Natural killer cell (primary cell): Measurements from ENCODE around the gene SET. TPM values are rescaled to one million over a fixed set of nuclear protein-coding genes. Genes with fewer than 3 reads are reported as not detected.
A peak's percentile ranks its signal among the peaks of the same experiment; 100 is the strongest.

Experiments used
- ATAC-seq, 3 donors: fragments of 150-1000 bp in 2 of 3; fragments of 200-7000 bp in 1 of 3; cut with Tn5 transposase; 1 replicate in 1 of 3; 2 replicates in 2 of 3; pipeline ENCODE4 v1.10.0; 2021; ENCODE audit warnings: mild to moderate bottlenecking in 2 of 3, moderate library complexity in 2 of 3
- DNase-seq, 2 donors: peaks; one replicate each; pipeline versions ENCODE4 v3.0.0 to v3.0.0-alpha.2; 2013 to 2021; ENCODE audit warnings: mixed read lengths in 1 of 2
- H3K27ac ChIP-seq: one replicate; pipeline ENCODE4 v1.5.1; 2013; ENCODE audit warnings: mild to moderate bottlenecking, low read length
- H3K27me3 ChIP-seq: one replicate; pipeline ENCODE4 v1.6.1; 2013; ENCODE audit warnings: low read length; ENCODE audit not compliant: control insufficient read depth, insufficient read depth
- H3K36me3 ChIP-seq: one replicate; pipeline ENCODE4 v1.6.1; 2013; ENCODE audit warnings: low read length; ENCODE audit not compliant: control insufficient read depth, insufficient read depth
- H3K4me1 ChIP-seq: one replicate; pipeline ENCODE4 v1.6.1; 2013; ENCODE audit warnings: low read length; ENCODE audit not compliant: control insufficient read depth, insufficient read depth
- H3K4me3 ChIP-seq: one replicate; pipeline ENCODE4 v1.5.1; 2013; ENCODE audit warnings: low read length
- H3K9me3 ChIP-seq: one replicate; pipeline ENCODE4 v1.6.1; 2013; ENCODE audit warnings: low read length; ENCODE audit not compliant: control insufficient read depth, insufficient read depth
- H3K27ac Mint-ChIP-seq, 2 donors: one replicate each; pipeline ENCODE4 v1.8.0; 2022; ENCODE audit warnings: mild to moderate bottlenecking in 2 of 2, mixed read lengths in 2 of 2, moderate library complexity in 1 of 2
- H3K27me3 Mint-ChIP-seq, 2 donors: one replicate each; pipeline ENCODE4 v1.8.0; 2022; ENCODE audit warnings: low read depth in 2 of 2, mixed read lengths in 2 of 2
- H3K36me3 Mint-ChIP-seq: one replicate; pipeline ENCODE4 v1.8.0; 2022; ENCODE audit warnings: mixed read lengths
- H3K4me1 Mint-ChIP-seq, 2 donors: one replicate each; pipeline ENCODE4 v1.8.0; 2022; ENCODE audit warnings: mixed read lengths in 2 of 2
- H3K4me3 Mint-ChIP-seq: one replicate; pipeline ENCODE4 v1.8.0; 2022; ENCODE audit warnings: mild to moderate bottlenecking, moderate library complexity, mixed read lengths
- H3K9me3 Mint-ChIP-seq, 2 donors: one replicate each; pipeline ENCODE4 v1.8.0; 2022; ENCODE audit warnings: mixed read lengths in 2 of 2
- CTCF ChIP-seq: fragments of 200-600 bp; IDR thresholded peaks from one replicate; pipeline ENCODE4 v1.8.0; 2022; ENCODE audit warnings: antibody characterized with exemption
- WGBS: methylation state at CpG from one replicate; pipeline ENCODE4 v1.1.7; 2013; ENCODE audit warnings: missing lambda C conversion rate; ENCODE audit not compliant: insufficient coverage; 5-methylcytosine and 5-hydroxymethylcytosine counted together
- intact Hi-C: fragments of 100-400 bp; cut with micrococcal nuclease; formaldehyde crosslinking; loops from one replicate; pipeline ENCODE4 v1.14.2; 2022
- total RNA-seq, 4 donors: library from RNA; stranded (reverse); fragments of 120-200 nt in 1 of 4; gene quantifications; one replicate each; pipeline versions ENCODE4 v1.2.3 to v1.2.4, GENCODE V29; 2013 to 2022

SET gene
- total RNA-seq, 3 donors from 2014 or later (not counting 1 experiment from before 2014, with no cell fraction given): 331 to 341 (median 334) TPM

- peak; percentile 61 to 85 for DNase-seq
- H3K36me3 ChIP-seq: no peaks in the 10 kb centered on the region
- H3K27ac ChIP-seq: peak overlapping the region; percentile 92
- Mint-ChIP-seq H3K27ac (peak overlapping the region; percentile 96 to 99), H3K4me1 (peaks cover 44 to 51% of the 10 kb centered on the region in 2 donors), H3K36me3 (no peaks in the 10 kb centered on the region), H3K4me3 (peak overlapping the region; percentile 94), H3K27me3 (no peaks in the 10 kb centered on the region), H3K9me3 (no peaks in the 10 kb centered on the region)
- TF ChIP-seq CTCF: no peak
- H3K9me3 ChIP-seq: no peaks in the 10 kb centered on the region
- peaks cover 64% of the 10 kb centered on the region for H3K4me1 ChIP-seq
- ATAC-seq: peak; percentile 37 to 42 (median 39)
- intact Hi-C loops: no loop called here
- H3K27me3 ChIP-seq: no peaks in the 10 kb centered on the region
- H3K4me3 ChIP-seq: peak overlapping the region; percentile 80
- 3% methylated on average over 15 of the region's 15 CpGs for WGBS
Observed at GRCh38 chr9:128684325-128685199, 4.5 kb upstream of the SET start.

- no peak for TF ChIP-seq CTCF
- Histone ChIP-seq H3K9me3 (no peaks in the 10 kb centered on the region), H3K4me1 (peaks cover 68% of the 10 kb centered on the region), H3K27me3 (no peaks in the 10 kb centered on the region), H3K27ac (peak overlapping the region; percentile 92), H3K36me3 (no peaks in the 10 kb centered on the region), H3K4me3 (peak overlapping the region; percentile 40)
- WGBS: 46% methylated on average over 13 of the region's 17 CpGs
- Mint-ChIP-seq H3K27me3 (no peaks in the 10 kb centered on the region), H3K9me3 (no peaks in the 10 kb centered on the region), H3K36me3 (no peaks in the 10 kb centered on the region), H3K4me3 (peak overlapping the region; percentile 94), H3K4me1 (peaks cover 51 to 58% of the 10 kb centered on the region in 2 donors), H3K27ac (peak overlapping the region; percentile 96 to 99)
- ATAC-seq: peak; percentile 24 to 52 (median 44)
- intact Hi-C loops: loop anchor here (2.0 kb wide), 1 partner anchor 29 kb away; the partner anchor contains the start of gene DYNC2I2
- peak; percentile 51 to 73 for DNase-seq
Observed at GRCh38 chr9:128685636-128686489, 3.2 kb upstream of the SET start.

GRCh38 chr9:128687453-128687852, 1.6 kb upstream of the SET start:
- H3K4me1 ChIP-seq: peaks cover 64% of the 10 kb centered on the region
- peaks cover 11% of the 10 kb centered on the region for H3K36me3 ChIP-seq
- H3K27me3 Mint-ChIP-seq: no peaks in the 10 kb centered on the region
- DNase-seq (no peak), ATAC-seq (no peak)
- H3K9me3 Mint-ChIP-seq: no peaks in the 10 kb centered on the region
- no peak for TF ChIP-seq CTCF
- H3K27me3 ChIP-seq: no peaks in the 10 kb centered on the region
- H3K27ac Mint-ChIP-seq: peak overlapping the region; percentile 96 to 99
- no peaks in the 10 kb centered on the region for H3K9me3 ChIP-seq
- intact Hi-C loops: loop anchor here (2.0 kb wide), 1 partner anchor 31 kb away; the partner anchor contains the start of gene DYNC2I2
- no peak overlapping the region for H3K4me3 ChIP-seq
- 96% methylated on average over 4 of the region's 4 CpGs for WGBS
- H3K36me3 Mint-ChIP-seq: peaks cover 10% of the 10 kb centered on the region
- H3K4me3 Mint-ChIP-seq: peak overlapping the region; percentile 50
- peaks cover 61 to 71% of the 10 kb centered on the region in 2 donors for H3K4me1 Mint-ChIP-seq
- H3K27ac ChIP-seq: no peak overlapping the region
